Keratinocyte (primary cell): ENCODE results near the gene DGAT2L6. TPM values are rescaled to one million over a fixed set of nuclear protein-coding genes. Genes with fewer than 3 reads are reported as not detected.

Source experiments
- DNase-seq: peaks from one replicate; pipeline ENCODE4 v3.0.0-alpha.2; 2011; ENCODE audit warnings: low read depth, missing footprints, low spot score
- FAIRE-seq: peaks from 2 replicates; lab custom pipeline; 2011; peaks lifted over from hg19 to GRCh38; lab: Jason Lieb, UNC
- H2AFZ ChIP-seq: 2 replicates; pipeline ENCODE4 v1.6.0; 2012; ENCODE audit warnings: low read length, control low read depth, inconsistent platforms; ENCODE audit not compliant: control insufficient read depth
- H3K27ac ChIP-seq: 2 replicates; pipeline ENCODE4 v1.5.1; 2011; ENCODE audit warnings: low read length; ENCODE audit not compliant: control insufficient read depth, insufficient read depth
- H3K27me3 ChIP-seq: 3 replicates; pipeline ENCODE4 v1.6.0; 2011; ENCODE audit warnings: low read length; ENCODE audit not compliant: control insufficient read depth, insufficient read depth; ENCODE audit errors: extremely low read depth
- H3K36me3 ChIP-seq, 2 experiments: 2 replicates in 1 of 2; 3 replicates in 1 of 2; pipeline ENCODE4 v1.5.1; 2011; ENCODE audit warnings: low read length in 2 of 2, mild to moderate bottlenecking in 1 of 2; ENCODE audit not compliant: control insufficient read depth in 2 of 2, insufficient read depth in 2 of 2; ENCODE audit errors: extremely low read depth in 1 of 2
- H3K4me1 ChIP-seq: 3 replicates; pipeline ENCODE4 v1.5.1; 2011; ENCODE audit warnings: low read length; ENCODE audit not compliant: control insufficient read depth, insufficient read depth; ENCODE audit errors: extremely low read depth
- H3K4me2 ChIP-seq: 3 replicates; pipeline ENCODE4 v1.6.0; 2011; ENCODE audit warnings: low read depth, low read length; ENCODE audit not compliant: control insufficient read depth, insufficient read depth; ENCODE audit errors: extremely low read depth
- H3K4me3 ChIP-seq, 3 experiments: fragments of 200-600 bp in 1 of 3; sonication (generic) in 1 of 3; 2 replicates in 2 of 3; 3 replicates in 1 of 3; pipeline ENCODE4 v1.5.1; 2011 to 2016; ENCODE audit warnings: low read length in 3 of 3, mild to moderate bottlenecking in 3 of 3, control low read depth in 2 of 3, inconsistent platforms in 1 of 3, low read depth in 1 of 3, mixed read lengths in 1 of 3, mixed run types in 1 of 3, moderate library complexity in 1 of 3; ENCODE audit not compliant: control insufficient read depth in 2 of 3, insufficient read depth in 2 of 3; ENCODE audit errors: extremely low read depth in 1 of 3
- H3K79me2 ChIP-seq: 2 replicates; pipeline ENCODE4 v1.6.0; 2012; ENCODE audit warnings: low read length; ENCODE audit not compliant: control insufficient read depth, insufficient read depth
- H3K9ac ChIP-seq: 3 replicates; pipeline ENCODE4 v1.6.0; 2011; ENCODE audit warnings: low read length; ENCODE audit not compliant: control insufficient read depth, insufficient read depth; ENCODE audit errors: extremely low read depth
- H3K9me1 ChIP-seq: 3 replicates; pipeline ENCODE4 v1.6.0; 2011; ENCODE audit warnings: low read length; ENCODE audit not compliant: control insufficient read depth, insufficient read depth; ENCODE audit errors: extremely low read depth
- H3K9me3 ChIP-seq: 2 replicates; pipeline ENCODE4 v1.5.1; 2012; ENCODE audit warnings: low read depth, low read length; ENCODE audit not compliant: control insufficient read depth
- H4K20me1 ChIP-seq: 3 replicates; pipeline ENCODE4 v1.6.0; 2011; ENCODE audit warnings: low read length; ENCODE audit not compliant: control insufficient read depth, insufficient read depth; ENCODE audit errors: extremely low read depth
- EZH2 ChIP-seq: IDR thresholded peaks from one replicate; pipeline ENCODE4 v1.6.1; 2012; ENCODE audit warnings: inconsistent platforms, mild to moderate bottlenecking, low read length, moderate library complexity
- dilution Hi-C: fragments of 300-500 bp; cut with MboI; formaldehyde crosslinking; loops from one replicate; pipeline ENCODE4 v1.7.0; 2020; ENCODE audit warnings: low sequenced_read_pairs; ENCODE audit not compliant: extremely low pct_ligation_motif_present
- polyA plus RNA-seq, 5 experiments: library from polyadenylated mRNA; depleted of rRNA in 3 of 5; stranded (reverse) in 3 of 5; stranded (forward) in 1 of 5; unstranded in 1 of 5; fragments of >200 nt; gene quantifications; 1 replicate in 1 of 5; 2 replicates in 3 of 5; 3 replicates in 1 of 5; pipeline versions ENCODE4 v1.2.1 to v1.2.3, GENCODE V29; 2011 to 2012; ENCODE audit warnings: missing spikeins in 2 of 5, low read depth in 1 of 5, low replicate concordance in 1 of 5
- TF ChIP-seq, protein P1 (sequence below), 3 experiments: IDR thresholded peaks in 1 of 3; conservative IDR thresholded peaks in 1 of 3; optimal IDR thresholded peaks in 1 of 3; 2 replicates in 2 of 3; 3 replicates in 1 of 3; pipeline versions ENCODE3 to v1.5.1; 2011; ENCODE audit warnings: low read length in 3 of 3, mild to moderate bottlenecking in 3 of 3, moderate library complexity in 2 of 3, control low read depth in 1 of 3, inconsistent platforms in 1 of 3; ENCODE audit not compliant: insufficient read depth in 2 of 3; ENCODE audit errors: extremely low read depth in 1 of 3

Gene DGAT2L6
- polyA plus RNA-seq, 1 donor (not counting 4 experiments of a cell fraction or from before 2014, with no cell fraction given) = not detected

DNA sequence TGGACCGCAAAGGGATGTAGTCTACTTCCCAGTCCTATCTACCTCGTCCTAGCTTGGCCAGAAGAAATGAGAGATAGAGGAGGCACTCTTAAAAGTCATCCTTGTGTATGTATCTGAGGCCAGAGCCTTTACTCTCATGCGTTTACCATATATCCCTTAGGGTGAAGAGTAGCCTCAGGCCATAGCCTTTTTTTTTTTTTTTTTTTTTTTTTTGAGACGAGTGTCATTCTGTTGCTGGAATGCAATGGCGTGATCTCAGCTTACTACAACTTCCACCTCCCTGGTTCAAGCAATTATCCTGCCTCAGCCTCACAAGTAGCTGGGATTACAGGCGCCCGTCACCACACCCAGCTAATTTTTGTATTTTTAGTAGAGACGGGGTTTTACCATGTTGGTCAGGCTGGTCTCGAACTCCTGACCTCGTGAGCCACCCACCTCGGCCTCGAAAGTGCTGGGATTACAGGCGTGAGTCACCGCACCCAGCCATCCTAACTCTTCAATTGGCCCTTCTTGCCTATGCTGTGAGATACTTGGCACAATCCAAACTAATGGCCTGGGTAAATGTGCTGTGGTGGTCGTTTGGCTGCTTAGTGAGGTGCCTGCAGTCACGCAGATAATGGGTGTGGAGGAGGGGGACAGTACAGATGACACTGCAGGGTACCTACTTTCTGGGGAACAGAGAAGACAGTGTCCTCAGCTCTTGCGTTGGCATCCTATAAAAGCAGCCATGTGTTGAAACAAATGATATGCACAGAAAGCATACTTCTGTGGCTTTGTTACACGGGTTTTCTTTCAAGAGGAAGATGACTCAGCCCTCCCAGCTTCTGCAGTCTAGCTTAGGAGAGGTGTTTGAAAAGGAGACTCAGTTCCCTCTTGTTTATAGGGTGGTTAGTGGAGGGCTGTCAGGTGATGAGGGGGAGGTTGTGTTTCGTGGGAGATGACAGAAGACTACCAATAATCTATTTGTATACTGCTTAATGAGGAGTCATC is 10.4 kb upstream of the DGAT2L6 start:
- peaks cover 17% of the 10 kb centered on the region for H3K4me1 ChIP-seq
- H2AFZ ChIP-seq = no peak overlapping the region
- no peak overlapping the region for H3K4me2 ChIP-seq
- dilution Hi-C loops = no loop called here
- H3K27ac ChIP-seq = no peak overlapping the region
- no peaks in the 10 kb centered on the region for H3K9me1 ChIP-seq
- no peak overlapping the region for H3K9ac ChIP-seq
- H4K20me1 ChIP-seq = no peaks in the 10 kb centered on the region
- no peaks in the 10 kb centered on the region for H3K79me2 ChIP-seq
- peak; percentile 41 for DNase-seq
- no peak for TF ChIP-seq EZH2
- TF ChIP-seq, protein P1, sequence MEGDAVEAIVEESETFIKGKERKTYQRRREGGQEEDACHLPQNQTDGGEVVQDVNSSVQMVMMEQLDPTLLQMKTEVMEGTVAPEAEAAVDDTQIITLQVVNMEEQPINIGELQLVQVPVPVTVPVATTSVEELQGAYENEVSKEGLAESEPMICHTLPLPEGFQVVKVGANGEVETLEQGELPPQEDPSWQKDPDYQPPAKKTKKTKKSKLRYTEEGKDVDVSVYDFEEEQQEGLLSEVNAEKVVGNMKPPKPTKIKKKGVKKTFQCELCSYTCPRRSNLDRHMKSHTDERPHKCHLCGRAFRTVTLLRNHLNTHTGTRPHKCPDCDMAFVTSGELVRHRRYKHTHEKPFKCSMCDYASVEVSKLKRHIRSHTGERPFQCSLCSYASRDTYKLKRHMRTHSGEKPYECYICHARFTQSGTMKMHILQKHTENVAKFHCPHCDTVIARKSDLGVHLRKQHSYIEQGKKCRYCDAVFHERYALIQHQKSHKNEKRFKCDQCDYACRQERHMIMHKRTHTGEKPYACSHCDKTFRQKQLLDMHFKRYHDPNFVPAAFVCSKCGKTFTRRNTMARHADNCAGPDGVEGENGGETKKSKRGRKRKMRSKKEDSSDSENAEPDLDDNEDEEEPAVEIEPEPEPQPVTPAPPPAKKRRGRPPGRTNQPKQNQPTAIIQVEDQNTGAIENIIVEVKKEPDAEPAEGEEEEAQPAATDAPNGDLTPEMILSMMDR (optimal IDR thresholded peaks at IDR 0.05 in 1 of 3, IDR thresholded peaks at IDR 0.05 in 1 of 3, conservative IDR thresholded peaks at IDR 0.05 in 1 of 3; ENCODE audit: extremely low read depth in 1 of 3, insufficient read depth in 2 of 3, low read length in 3 of 3) = no peak
- FAIRE-seq = peak; percentile 51
- H3K9me3 ChIP-seq = no peaks in the 10 kb centered on the region
- peaks cover 0 to 2% of the 10 kb centered on the region in 2 experiments for H3K36me3 ChIP-seq
- H3K27me3 ChIP-seq = no peaks in the 10 kb centered on the region
- no peak overlapping the region for H3K4me3 ChIP-seq

GRCh38 chrX:70168238-70169188 is 8.8 kb upstream of the DGAT2L6 start:
- DNase-seq (no peak), FAIRE-seq (no peak)
- Histone ChIP-seq H3K4me3 (no peak overlapping the region), H3K79me2 (no peaks in the 10 kb centered on the region), H2AFZ (peak overlapping the region; percentile 21), H3K27me3 (no peaks in the 10 kb centered on the region), H3K27ac (peak overlapping the region; percentile 5), H3K9me1 (no peaks in the 10 kb centered on the region), H3K4me1 (peaks cover 17% of the 10 kb centered on the region), H3K4me2 (peak overlapping the region; percentile 29), H3K9me3 (no peaks in the 10 kb centered on the region), H3K9ac (no peak overlapping the region), H4K20me1 (no peaks in the 10 kb centered on the region), H3K36me3 (peaks cover 0 to 2% of the 10 kb centered on the region in 2 experiments)
- dilution Hi-C loops = no loop called here
- no peak for TF ChIP-seq EZH2
- TF ChIP-seq, protein P1 (optimal IDR thresholded peaks at IDR 0.05 in 1 of 3, IDR thresholded peaks at IDR 0.05 in 1 of 3, conservative IDR thresholded peaks at IDR 0.05 in 1 of 3; ENCODE audit: extremely low read depth in 1 of 3, insufficient read depth in 2 of 3, low read length in 3 of 3) = peak in 1 of 3 experiments; percentile 5
